GM20431 (cell line): Measurements from ENCODE around the gene ATAD3A.
"Not testable (repeated sequence)": the region's sequence is repeated elsewhere in the genome, so short reads cannot be mapped to it uniquely, and the experiment has no call there.

Experiments used
- in situ Hi-C: fragments of 300-500 bp; cut with MseI, MboI; formaldehyde crosslinking; loops from one replicate; pipeline ENCODE4 v1.15.0; 2020; ENCODE audit warnings: low sequenced_read_pairs; ENCODE audit not compliant: unreplicated experiment

The ATAD3A gene

GRCh38 chr1:1489231-1489630, 22.7 kb upstream of the ATAD3A start:
- in situ Hi-C loops = no loop called here

- in situ Hi-C loops = no loop called here
These were observed 22.1 kb upstream of the ATAD3A start for GRCh38 chr1:1489861-1490260.

- in situ Hi-C loops = no loop called here
These were observed 21.2 kb upstream of the ATAD3A start for GRCh38 chr1:1490633-1491230.

DNA sequence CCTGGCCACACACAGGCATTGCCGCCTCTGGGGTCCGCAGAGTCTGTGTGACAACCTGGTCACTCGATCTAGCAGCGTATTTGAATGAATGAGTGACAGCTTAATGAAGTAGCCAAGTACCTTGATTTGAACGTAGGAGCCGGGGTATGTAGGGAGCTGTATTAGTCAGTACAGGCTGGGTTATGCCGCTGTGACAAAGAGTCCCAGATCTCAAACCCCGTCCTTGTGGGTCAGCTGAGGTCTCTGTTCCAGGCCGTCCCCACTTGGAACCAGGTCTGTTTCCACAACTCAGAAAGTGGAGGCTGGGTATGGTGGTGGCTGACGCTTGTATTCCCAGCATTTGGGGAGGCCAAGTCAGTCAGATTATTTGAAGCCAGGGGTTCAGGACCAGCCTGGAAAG, 20.4 kb upstream of the ATAD3A start:
- in situ Hi-C loops = no loop called here

GRCh38 chr1:1494311-1494710, 17.7 kb upstream of the ATAD3A start:
- in situ Hi-C loops = not testable (repeated sequence)

DNA sequence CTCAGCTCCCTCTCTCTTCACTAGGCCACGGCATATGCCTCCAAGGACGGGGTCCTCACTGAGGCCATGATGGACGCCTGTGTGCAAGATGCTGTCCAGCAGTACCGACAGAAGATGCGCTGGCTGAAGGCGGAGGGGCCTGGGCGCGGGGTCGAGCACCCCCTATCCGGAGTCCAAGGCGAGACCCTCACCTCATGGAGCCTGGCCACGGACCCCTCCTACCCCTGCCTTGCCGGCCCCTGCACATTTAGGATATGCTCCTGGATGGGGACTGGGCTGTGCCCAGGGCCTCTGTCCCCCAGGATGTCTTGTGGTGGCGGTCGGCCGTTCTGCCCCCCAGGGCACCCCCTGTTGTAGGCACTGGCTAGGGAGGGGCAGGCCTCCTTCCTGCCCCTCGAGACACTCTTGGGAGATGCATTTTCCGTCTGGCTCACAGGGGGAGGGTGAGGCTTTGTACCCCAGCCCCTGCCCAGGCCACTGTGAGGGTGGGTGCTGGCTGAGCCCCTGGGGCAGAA, 16.4 kb upstream of the ATAD3A start:
- in situ Hi-C loops = not testable (repeated sequence)

DNA sequence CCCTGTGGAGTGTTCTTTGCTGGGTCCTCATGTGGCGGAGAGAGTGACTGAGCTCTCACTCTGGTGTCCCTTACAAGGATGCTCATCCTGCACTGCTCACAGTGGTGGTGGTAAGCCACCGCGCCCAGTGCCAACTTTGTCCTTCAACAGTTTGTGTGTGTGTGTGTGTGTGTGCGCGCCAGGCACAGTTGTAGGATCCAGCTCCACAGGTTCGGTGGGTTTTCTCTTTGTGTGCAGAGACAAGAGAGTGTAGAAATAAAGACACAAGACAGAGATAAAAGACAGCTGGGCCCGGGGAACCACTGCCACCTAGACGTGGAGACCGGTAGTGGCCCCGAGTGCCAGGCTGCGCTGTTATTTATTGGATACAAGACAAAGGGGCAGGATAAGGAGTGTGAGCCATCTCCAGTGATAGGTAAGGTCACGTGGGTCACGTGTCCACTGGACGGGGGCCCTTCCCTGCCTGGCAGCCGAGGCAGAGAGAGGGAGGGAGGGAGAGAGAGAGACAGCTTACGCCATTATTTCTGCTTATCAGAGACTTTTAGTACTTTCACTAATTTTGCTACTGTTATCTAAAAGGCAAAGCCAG, 7.1 kb upstream of the ATAD3A start:
- in situ Hi-C loops = not testable (repeated sequence)

GRCh38 chr1:1505366-1505798, 6.6 kb upstream of the ATAD3A start:
- in situ Hi-C loops = not testable (repeated sequence)

DNA sequence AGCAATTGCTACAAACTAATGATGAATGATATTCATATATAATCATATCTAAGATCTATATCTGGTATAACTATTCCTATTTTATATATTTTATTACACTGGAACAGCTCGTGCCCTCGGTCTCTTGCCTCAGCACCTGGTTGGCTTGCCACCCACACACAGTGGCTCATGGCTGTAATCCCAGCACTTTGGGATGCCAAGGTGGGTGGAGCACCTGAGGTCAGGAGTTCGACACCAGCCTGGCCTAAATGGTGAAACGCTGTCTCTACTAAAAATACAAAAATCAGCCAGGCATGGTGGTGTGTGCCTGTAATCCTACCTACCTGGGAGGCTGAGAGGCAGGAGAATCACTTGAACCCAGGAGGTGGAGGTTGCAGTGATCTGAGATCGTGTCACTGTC, 6.2 kb upstream of the ATAD3A start:
- in situ Hi-C loops = not testable (repeated sequence)

DNA sequence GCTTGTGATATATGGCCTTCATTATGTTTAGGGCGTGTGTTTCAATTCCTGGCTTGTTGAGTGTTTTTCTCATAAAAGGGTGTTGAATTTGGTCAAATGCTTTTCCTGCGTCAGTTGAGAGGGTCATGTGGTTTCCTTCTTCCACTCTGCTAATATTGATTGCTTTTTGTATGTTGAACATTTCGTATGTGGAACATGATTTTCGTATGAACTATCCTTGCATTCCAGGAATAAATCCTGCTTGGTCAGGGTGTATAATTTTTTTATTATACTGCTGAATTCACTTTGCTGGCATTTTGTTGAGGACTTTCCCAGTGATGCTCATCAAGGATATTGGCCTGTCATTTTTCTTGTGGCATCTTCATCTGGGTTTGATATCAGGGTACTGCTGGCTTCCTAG, 4.7 kb upstream of the ATAD3A start:
- in situ Hi-C loops = no loop called here

GRCh38 chr1:1508775-1509464, 3.0 kb upstream of the ATAD3A start:
- in situ Hi-C loops = not testable (repeated sequence)

- in situ Hi-C loops = not testable (repeated sequence)
These were observed 2.5 kb upstream of the ATAD3A start for GRCh38 chr1:1509465-1509850.

- in situ Hi-C loops = no loop called here
These were observed 940 bp upstream of the ATAD3A start for GRCh38 chr1:1510912-1511532.

DNA sequence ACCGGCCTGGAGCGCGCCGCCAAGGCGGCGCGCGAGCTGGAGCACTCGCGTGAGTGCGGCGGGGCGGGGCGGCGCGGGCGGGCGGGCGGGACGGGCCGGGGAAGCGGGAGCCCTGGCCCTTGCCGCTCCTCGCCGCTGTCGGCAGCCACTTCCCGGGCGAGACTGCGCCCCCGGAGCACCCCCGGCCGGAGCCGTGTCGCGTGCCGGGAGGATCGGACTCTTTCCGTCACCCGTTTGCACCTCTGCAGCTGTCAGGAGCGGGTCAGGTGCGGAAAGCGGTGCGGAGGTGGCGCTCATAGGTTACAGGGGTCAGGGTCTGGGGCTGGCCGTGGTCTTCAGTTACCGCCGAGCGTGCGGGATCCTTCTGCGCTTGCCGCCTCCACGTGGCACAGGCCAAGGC, 463 bp downstream of the ATAD3A start:
- in situ Hi-C loops = not testable (repeated sequence)

DNA sequence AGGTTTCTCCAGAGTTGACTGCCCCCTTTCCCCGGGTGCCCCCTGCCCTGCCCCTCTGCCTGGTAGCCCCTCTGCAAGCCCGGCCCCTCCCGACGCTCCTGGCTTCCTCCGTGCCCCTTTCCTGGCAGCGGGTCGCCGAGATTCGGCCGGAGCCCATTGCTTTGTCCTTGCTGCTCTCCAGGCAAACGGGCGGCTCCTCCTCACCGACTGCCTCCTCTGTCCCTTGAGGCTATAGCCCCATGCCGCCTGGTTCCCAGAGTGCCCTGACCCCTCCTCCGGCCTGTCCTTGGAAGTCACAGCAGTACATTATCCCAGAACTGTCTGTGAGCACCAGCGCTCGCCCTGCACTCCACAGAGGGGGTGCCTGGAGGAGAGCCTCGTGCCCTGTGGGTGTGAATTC, 1.7 kb downstream of the ATAD3A start:
- in situ Hi-C loops = not testable (repeated sequence)

- in situ Hi-C loops = not testable (repeated sequence)
These were observed 2.4 kb downstream of the ATAD3A start for GRCh38 chr1:1514376-1514775.

- in situ Hi-C loops = not testable (repeated sequence)
These were observed 5.0 kb downstream of the ATAD3A start for GRCh38 chr1:1516923-1517322.

GRCh38 chr1:1517973-1518620, 6.1 kb downstream of the ATAD3A start:
- in situ Hi-C loops = no loop called here

DNA sequence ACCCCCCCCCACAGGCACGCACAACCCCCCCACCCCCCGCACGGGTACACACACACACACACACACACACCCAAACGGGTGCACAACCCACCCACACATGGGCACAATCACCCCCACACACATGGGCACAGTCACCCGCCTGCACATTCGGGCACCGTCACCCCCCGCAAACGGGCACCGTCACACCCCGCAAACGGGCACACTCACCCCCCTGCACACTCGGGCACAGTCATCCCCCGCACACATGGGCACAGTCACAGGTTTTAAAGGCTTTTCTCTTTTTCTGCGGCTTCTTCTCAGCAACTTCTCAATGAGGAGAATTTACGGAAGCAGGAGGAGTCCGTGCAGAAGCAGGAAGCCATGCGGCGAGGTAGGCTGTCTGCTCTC, 6.7 kb downstream of the ATAD3A start:
- in situ Hi-C loops = not testable (repeated sequence)

- in situ Hi-C loops = not testable (repeated sequence)
These were observed 8.0 kb downstream of the ATAD3A start for GRCh38 chr1:1519805-1520505.
